GM19239 (cell line): ENCODE results near the gene MTHFD1.
A peak's percentile ranks its signal among the peaks of the same experiment; 100 is the strongest.

Experiments
- DNase-seq: peaks from one replicate; pipeline ENCODE4 v3.0.0; 2011; ENCODE audit warnings: low spot score; ENCODE audit not compliant: insufficient read length
- FAIRE-seq: peaks from 2 replicates; lab custom pipeline; 2011; peaks lifted over from hg19 to GRCh38; lab: Jason Lieb, UNC

Gene MTHFD1

GRCh38 chr14:64401949-64402348 is 13.8 kb downstream of the MTHFD1 start:
- no peak for DNase-seq

DNA sequence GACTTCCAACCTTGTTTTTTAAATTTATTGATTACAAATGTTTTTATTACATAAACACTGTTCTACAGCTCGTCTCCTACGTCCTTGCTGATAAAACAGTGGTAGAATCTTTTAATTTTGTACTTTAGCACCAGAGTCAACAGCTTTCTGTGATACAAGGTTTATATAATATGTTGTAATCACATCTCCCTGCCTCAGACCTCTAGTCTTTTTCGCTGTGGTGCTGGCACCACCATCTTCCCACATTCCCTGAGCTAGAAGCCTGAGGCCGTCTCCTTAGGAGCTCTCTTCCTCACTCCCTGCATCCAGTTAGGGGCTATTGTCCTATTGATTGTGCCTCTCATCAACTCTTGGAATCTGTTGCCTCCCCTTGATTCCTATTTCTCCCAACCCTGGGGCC is 17.1 kb downstream of the MTHFD1 start:
- no peak for FAIRE-seq

More at GRCh38 chr14:64401949-64402348, 13.8 kb downstream of the MTHFD1 start:
- FAIRE-seq: no peak

DNA sequence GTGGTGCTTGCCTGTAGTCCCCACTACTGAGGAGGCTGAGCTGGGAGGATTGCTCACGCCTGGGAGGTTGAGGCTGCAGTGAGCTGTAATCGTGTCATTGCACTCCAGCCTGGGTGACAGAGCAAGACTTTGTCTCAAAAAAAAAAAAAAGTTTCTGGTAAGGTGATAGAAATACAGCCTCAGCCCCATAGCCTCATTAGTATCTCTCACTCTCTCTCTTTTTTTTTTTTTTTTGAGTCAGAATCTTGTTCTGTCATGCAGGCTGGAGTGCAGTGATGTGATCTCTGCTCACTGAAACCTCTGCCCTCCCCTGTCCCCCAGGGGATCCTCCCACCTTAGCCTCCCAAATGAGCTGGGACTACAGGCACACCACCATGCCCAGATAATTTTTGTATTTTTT is 19.2 kb downstream of the MTHFD1 start:
- DNase-seq (no peak), FAIRE-seq (no peak)

More for the DNA sequence above, 17.1 kb downstream of the MTHFD1 start:
- no peak for DNase-seq

DNA sequence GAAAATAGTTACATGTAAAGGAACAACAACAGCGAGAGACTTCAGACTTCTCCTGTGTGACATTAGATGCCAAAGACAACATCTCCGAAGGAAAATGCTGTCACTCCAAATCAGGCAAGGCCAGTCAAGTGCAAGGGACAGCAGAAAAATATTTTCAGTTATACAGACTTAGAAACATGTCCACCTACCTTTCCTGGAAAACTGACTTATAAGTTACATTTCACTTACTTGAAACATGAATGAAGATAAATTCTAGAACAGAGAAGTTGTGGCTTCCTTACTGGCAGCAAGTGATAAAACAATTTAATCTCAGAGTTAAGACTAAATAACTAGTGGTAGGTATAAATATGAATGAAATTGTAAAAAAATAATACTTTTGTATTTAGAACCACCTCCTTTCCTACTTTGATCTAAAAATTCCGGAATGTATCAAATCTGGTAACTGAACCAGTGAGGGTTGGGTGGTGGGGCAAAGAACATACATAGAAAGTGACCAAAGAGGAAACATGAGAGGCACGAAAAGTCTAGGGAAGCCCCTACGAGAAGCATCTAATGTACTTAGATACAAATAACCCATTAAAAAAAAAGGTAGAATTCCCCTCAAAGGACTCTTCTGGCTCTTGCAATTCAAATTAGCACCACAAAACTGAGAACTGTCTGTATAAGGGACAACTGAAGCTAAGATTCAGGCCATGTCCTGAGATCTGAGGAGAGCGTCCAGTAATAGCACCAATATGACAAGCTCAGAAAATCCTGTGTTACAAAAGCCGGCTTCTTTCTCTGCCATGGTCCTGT is 21.2 kb downstream of the MTHFD1 start:
- DNase-seq (no peak), FAIRE-seq (peak; percentile 21)

DNA sequence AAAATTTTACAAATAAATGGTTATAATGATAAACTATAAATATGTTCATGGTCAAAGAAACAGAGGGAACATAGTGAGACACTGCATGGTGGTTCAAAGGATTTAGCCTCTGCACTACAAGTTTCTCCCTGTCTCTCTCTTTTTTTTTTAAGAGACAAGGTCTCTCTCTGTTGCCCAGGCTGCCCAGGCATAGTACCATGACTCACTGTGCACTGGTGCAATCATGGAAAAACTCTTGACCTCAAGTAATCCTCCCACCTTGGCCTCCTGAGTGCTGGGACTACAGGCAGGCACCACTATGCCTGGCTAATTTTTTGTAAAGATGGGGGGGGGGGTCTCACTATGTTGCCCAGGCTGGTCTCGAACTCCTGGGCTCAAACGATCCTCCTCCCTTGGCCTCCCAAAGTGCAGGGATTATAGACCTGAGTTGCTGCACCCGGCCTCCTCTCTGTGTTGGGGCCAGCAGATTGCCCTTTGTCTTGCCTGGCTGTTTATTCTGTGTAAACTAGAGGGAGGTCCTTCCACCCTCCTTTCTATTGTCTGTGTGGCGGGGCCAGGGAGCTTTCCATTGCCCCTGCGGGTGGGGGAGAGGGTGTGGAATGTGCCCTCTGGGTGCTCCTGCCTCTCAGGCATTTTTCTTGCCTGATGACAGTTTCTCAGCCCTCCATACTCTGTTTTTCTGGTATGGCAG is 22.1 kb downstream of the MTHFD1 start:
- no peak for DNase-seq
- no peak for FAIRE-seq

- FAIRE-seq: no peak
- no peak for DNase-seq
These were observed 22.8 kb downstream of the MTHFD1 start for GRCh38 chr14:64411001-64411400.

GRCh38 chr14:64412237-64412636 is 24.1 kb downstream of the MTHFD1 start:
- no peak for DNase-seq
- FAIRE-seq: no peak

- no peak for FAIRE-seq
- no peak for DNase-seq
These were observed 28.3 kb downstream of the MTHFD1 start for GRCh38 chr14:64416348-64416932.

DNA sequence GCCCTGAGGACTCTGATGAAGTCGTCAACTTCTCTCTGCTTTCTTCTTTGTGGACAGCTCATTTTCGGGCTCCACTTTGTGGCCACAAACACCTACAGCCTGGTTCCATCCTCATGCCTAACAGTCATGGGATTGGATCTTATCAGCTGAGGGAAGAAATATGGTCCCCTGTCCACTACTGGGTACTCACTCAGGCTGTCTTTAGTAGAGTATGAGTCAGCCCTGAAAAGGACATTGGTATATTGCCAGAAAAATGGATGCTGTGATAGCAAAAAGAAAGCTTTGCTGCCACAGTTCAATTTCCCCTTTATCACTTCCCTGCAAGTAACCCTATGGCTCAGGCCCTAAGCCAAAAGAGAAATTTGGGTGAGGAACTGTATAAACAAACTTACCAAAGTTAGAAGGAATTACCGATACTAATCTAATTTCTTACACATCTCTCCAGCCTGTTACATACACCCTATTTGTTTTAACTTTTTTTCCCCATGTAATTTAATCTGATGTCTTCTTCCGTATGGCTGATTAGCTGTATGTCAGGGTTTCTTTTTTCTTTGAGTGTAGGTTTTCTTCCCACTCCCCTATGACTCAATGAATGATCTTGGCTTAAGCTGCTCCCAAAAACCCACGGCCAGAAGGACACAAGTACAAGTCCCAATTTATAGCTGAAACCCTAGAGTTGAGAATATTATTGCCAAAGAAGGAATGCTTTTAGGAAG is 29.1 kb downstream of the MTHFD1 start:
- DNase-seq (no peak), FAIRE-seq (no peak)

- FAIRE-seq (no peak), DNase-seq (no peak)
These were observed 29.6 kb downstream of the MTHFD1 start for GRCh38 chr14:64417771-64418125.

GRCh38 chr14:64419003-64419402 is 30.9 kb downstream of the MTHFD1 start:
- no peak for DNase-seq
- no peak for FAIRE-seq

- no peak for DNase-seq
- no peak for FAIRE-seq
These were observed 33.0 kb downstream of the MTHFD1 start for GRCh38 chr14:64421166-64421565.

- FAIRE-seq (no peak), DNase-seq (no peak)
These were observed 33.9 kb downstream of the MTHFD1 start for GRCh38 chr14:64422005-64422404.

DNA sequence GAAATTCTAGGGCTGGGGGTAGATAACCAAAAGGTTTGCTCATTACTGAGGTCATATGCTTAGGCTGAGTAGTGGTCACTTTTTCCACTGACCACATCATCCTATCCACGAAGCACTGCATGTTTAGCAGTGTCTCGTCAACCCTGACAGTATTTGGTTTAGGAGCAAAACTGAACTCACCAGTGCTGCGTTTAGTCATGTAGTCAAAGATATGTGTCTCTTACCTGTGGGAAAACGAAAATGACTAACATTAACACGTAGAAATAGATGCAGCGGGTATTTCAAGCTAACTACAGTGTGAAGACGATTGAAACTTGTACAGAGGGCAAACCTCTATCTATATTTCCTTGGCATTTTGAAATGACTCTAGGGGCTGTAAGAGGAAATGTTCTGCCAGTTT is 34.6 kb downstream of the MTHFD1 start:
- FAIRE-seq: no peak

DNA sequence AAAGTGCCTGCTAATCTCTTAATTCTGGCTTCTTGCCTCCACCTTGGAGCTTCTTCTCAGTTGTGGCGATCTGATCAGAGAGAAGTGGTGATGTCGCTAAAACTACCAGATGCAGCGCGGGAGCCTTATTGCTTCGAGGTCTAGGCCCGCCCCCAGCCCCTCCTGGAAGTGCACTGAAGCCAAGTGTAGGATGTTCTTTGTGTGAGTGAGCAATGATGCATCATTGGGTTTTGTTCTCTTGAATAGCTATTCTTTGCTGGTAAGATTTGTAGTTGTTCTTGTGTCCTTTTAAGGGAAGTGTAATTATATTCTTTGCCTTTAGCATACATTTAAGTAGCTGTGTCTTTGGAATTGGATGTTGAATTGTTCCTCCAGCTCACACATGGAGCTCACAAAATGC is 35.8 kb downstream of the MTHFD1 start:
- FAIRE-seq: no peak
- no peak for DNase-seq

More for the DNA sequence above, 34.6 kb downstream of the MTHFD1 start:
- DNase-seq: no peak

GRCh38 chr14:64434528-64434927 is 46.4 kb downstream of the MTHFD1 start:
- FAIRE-seq (no peak), DNase-seq (no peak)

DNA sequence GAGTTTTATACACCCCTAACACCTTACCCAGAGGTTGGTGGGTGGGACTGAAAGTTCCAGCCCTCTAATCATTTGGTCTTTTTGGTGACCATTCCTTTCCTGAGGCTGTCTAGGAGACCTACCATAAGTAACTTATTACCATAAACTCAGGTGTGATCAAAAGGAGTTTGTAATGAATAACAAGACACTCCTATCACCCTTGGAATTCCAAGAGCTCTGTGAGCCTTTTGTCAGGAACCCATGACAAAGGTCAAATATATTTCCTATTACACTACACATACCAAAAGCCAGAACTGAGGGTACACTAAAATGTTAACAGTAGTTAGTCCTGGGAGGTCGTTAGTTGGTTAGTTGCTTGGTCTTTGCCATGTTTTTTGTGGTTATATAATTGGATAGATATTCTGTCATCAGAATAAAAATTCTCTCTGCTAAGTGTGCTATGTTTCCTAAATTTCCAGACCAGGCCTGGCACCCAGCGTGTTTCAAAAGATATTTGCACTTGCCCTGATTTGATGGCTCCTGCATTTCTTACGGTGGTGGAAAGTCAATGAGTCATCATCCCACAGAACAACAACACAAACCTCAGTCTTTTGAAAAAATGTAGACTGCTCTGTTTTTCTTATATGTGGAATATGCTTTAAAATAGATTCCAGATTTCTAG is 50.2 kb downstream of the MTHFD1 start:
- FAIRE-seq: no peak
- no peak for DNase-seq

GRCh38 chr14:64439141-64439540 is 51.0 kb downstream of the MTHFD1 start:
- DNase-seq (no peak), FAIRE-seq (no peak)

- DNase-seq (no peak), FAIRE-seq (no peak)
These were observed 52.3 kb downstream of the MTHFD1 start for GRCh38 chr14:64440494-64440893.

GRCh38 chr14:64442300-64442988 is 54.3 kb downstream of the MTHFD1 start:
- no peak for FAIRE-seq
- no peak for DNase-seq
